ENCODE results near the gene COMMD1. TPM values are rescaled to one million over a fixed set of nuclear protein-coding genes. Genes with fewer than 3 reads are reported as not detected.

The COMMD1 gene
- polyA plus RNA-seq, 1 donor (not counting 4 experiments of a cell fraction or from before 2014, with no cell fraction given), result 44.8 TPM

- dilution Hi-C loops (cut with MboI; ENCODE audit: extremely low pct_ligation_motif_present, low sequenced_read_pairs), result no loop called here
- DNase-seq (ENCODE audit: low read depth, low spot score), result no peak
- Histone ChIP-seq H3K27ac (ENCODE audit: control insufficient read depth, insufficient read depth, low read length) (no peak overlapping the region), H4K20me1 (ENCODE audit: control insufficient read depth, extremely low read depth, insufficient read depth, low read length) (no peaks in the 10 kb centered on the region), H3K36me3 (ENCODE audit: control insufficient read depth in 2 of 2, extremely low read depth in 1 of 2, insufficient read depth in 2 of 2, low read length in 2 of 2) (no peaks in the 10 kb centered on the region), H3K9me3 (ENCODE audit: control insufficient read depth, low read depth, low read length) (no peaks in the 10 kb centered on the region), H3K4me2 (ENCODE audit: control insufficient read depth, extremely low read depth, insufficient read depth, low read depth, low read length) (no peak overlapping the region), H3K4me3 (ENCODE audit: control insufficient read depth in 2 of 3, extremely low read depth in 1 of 3, insufficient read depth in 2 of 3, low read depth in 1 of 3, low read length in 3 of 3) (no peak overlapping the region), H3K27me3 (ENCODE audit: control insufficient read depth, extremely low read depth, insufficient read depth, low read length) (no peaks in the 10 kb centered on the region), H3K4me1 (ENCODE audit: control insufficient read depth, extremely low read depth, insufficient read depth, low read length) (peaks cover 11% of the 10 kb centered on the region), H3K79me2 (ENCODE audit: control insufficient read depth, insufficient read depth, low read length) (no peaks in the 10 kb centered on the region), H3K9me1 (ENCODE audit: control insufficient read depth, extremely low read depth, insufficient read depth, low read length) (no peaks in the 10 kb centered on the region), H2AFZ (ENCODE audit: control insufficient read depth, low read length) (no peak overlapping the region), H3K9ac (ENCODE audit: control insufficient read depth, extremely low read depth, insufficient read depth, low read length) (no peak overlapping the region)
- TF ChIP-seq CTCF (optimal IDR thresholded peaks at IDR 0.05 in 1 of 3, IDR thresholded peaks at IDR 0.05 in 1 of 3, conservative IDR thresholded peaks at IDR 0.05 in 1 of 3; ENCODE audit: extremely low read depth in 1 of 3, insufficient read depth in 2 of 3, low read length in 3 of 3) (no peak), EZH2 (IDR thresholded peaks at IDR 0.05; ENCODE audit: low read length) (no peak)
- no peak for FAIRE-seq
Measured at GRCh38 chr2:62114564-62114963, 209.1 kb downstream of the COMMD1 start.

- Histone ChIP-seq H3K4me1 (ENCODE audit: control insufficient read depth, extremely low read depth, insufficient read depth, low read length) (peaks cover 6% of the 10 kb centered on the region), H3K36me3 (ENCODE audit: control insufficient read depth in 2 of 2, extremely low read depth in 1 of 2, insufficient read depth in 2 of 2, low read length in 2 of 2) (no peaks in the 10 kb centered on the region), H3K79me2 (ENCODE audit: control insufficient read depth, insufficient read depth, low read length) (no peaks in the 10 kb centered on the region), H3K4me3 (ENCODE audit: control insufficient read depth in 2 of 3, extremely low read depth in 1 of 3, insufficient read depth in 2 of 3, low read depth in 1 of 3, low read length in 3 of 3) (no peak overlapping the region), H2AFZ (ENCODE audit: control insufficient read depth, low read length) (no peak overlapping the region), H3K9me1 (ENCODE audit: control insufficient read depth, extremely low read depth, insufficient read depth, low read length) (no peaks in the 10 kb centered on the region), H4K20me1 (ENCODE audit: control insufficient read depth, extremely low read depth, insufficient read depth, low read length) (no peaks in the 10 kb centered on the region), H3K4me2 (ENCODE audit: control insufficient read depth, extremely low read depth, insufficient read depth, low read depth, low read length) (no peak overlapping the region), H3K27me3 (ENCODE audit: control insufficient read depth, extremely low read depth, insufficient read depth, low read length) (no peaks in the 10 kb centered on the region), H3K27ac (ENCODE audit: control insufficient read depth, insufficient read depth, low read length) (no peak overlapping the region), H3K9ac (ENCODE audit: control insufficient read depth, extremely low read depth, insufficient read depth, low read length) (no peak overlapping the region), H3K9me3 (ENCODE audit: control insufficient read depth, low read depth, low read length) (no peaks in the 10 kb centered on the region)
- dilution Hi-C loops (cut with MboI; ENCODE audit: extremely low pct_ligation_motif_present, low sequenced_read_pairs), result no loop called here
- DNase-seq (ENCODE audit: low read depth, low spot score) (no peak), FAIRE-seq (no peak)
- TF ChIP-seq EZH2 (IDR thresholded peaks at IDR 0.05; ENCODE audit: low read length), result no peak
- TF ChIP-seq CTCF (optimal IDR thresholded peaks at IDR 0.05 in 1 of 3, IDR thresholded peaks at IDR 0.05 in 1 of 3, conservative IDR thresholded peaks at IDR 0.05 in 1 of 3; ENCODE audit: extremely low read depth in 1 of 3, insufficient read depth in 2 of 3, low read length in 3 of 3), result no peak
Measured at GRCh38 chr2:62116983-62117382, 211.5 kb downstream of the COMMD1 start.
